Liver (tissue), 9 donors: Measurements from ENCODE around the gene ZNF432. TPM values are rescaled to one million over a fixed set of nuclear protein-coding genes. Genes with fewer than 3 reads are reported as not detected.

Experiments used
- DNase-seq: peaks from one replicate; pipeline ENCODE4 v3.0.0-alpha.2; 2017; ENCODE audit warnings: low spot score
- H3K27ac ChIP-seq, 2 donors: one replicate each; pipeline ENCODE4 v1.7.0; 2013; ENCODE audit warnings: inconsistent platforms in 2 of 2, low read length in 2 of 2, control low read depth in 1 of 2, low read depth in 1 of 2, mild to moderate bottlenecking in 1 of 2
- H3K27me3 ChIP-seq, 4 donors: one replicate each; pipeline versions ENCODE4 v1.6.1 to v1.7.0; 2013; ENCODE audit warnings: low read length in 3 of 4, inconsistent platforms in 1 of 4, mild to moderate bottlenecking in 1 of 4, moderate library complexity in 1 of 4; ENCODE audit not compliant: control insufficient read depth in 4 of 4, insufficient read depth in 4 of 4
- H3K36me3 ChIP-seq, 4 donors: one replicate each; pipeline versions ENCODE4 v1.6.1 to v1.7.0; 2013; ENCODE audit warnings: low read length in 3 of 4, mild to moderate bottlenecking in 3 of 4, low read depth in 1 of 4, moderate library complexity in 1 of 4; ENCODE audit not compliant: control insufficient read depth in 4 of 4, insufficient read depth in 3 of 4
- H3K4me1 ChIP-seq, 4 donors: one replicate each; pipeline versions ENCODE4 v1.6.1 to v1.7.0; 2013; ENCODE audit warnings: low read length in 3 of 4, mild to moderate bottlenecking in 3 of 4, moderate library complexity in 1 of 4; ENCODE audit not compliant: control insufficient read depth in 4 of 4, insufficient read depth in 4 of 4
- H3K4me3 ChIP-seq, 3 donors: one replicate each; pipeline versions ENCODE4 v1.6.1 to v1.7.0; 2013; ENCODE audit warnings: low read length in 3 of 3, control low read depth in 1 of 3, low read depth in 1 of 3, mild to moderate bottlenecking in 1 of 3
- H3K9ac ChIP-seq, 2 donors: one replicate each; pipeline ENCODE4 v1.7.0; 2013; ENCODE audit warnings: low read length in 2 of 2, mild to moderate bottlenecking in 2 of 2, moderate library complexity in 2 of 2, control low read depth in 1 of 2, low read depth in 1 of 2
- H3K9me3 ChIP-seq, 4 donors: one replicate each; pipeline versions ENCODE4 v1.6.1 to v1.7.0; 2013; ENCODE audit warnings: low read length in 3 of 4; ENCODE audit not compliant: control insufficient read depth in 4 of 4
- EGR1 ChIP-seq, 2 donors: IDR thresholded peaks; 2 replicates each; pipeline ENCODE4 v1.6.1; 2016 to 2018; ENCODE audit warnings: antibody characterized with exemption in 2 of 2, low read depth in 2 of 2
- FOXA1 ChIP-seq: IDR thresholded peaks from 2 replicates; pipeline ENCODE4 v1.6.1; 2016; ENCODE audit warnings: antibody characterized with exemption
- FOXA2 ChIP-seq: IDR thresholded peaks from 2 replicates; pipeline ENCODE4 v1.6.1; 2016; ENCODE audit warnings: antibody characterized with exemption
- GABPA ChIP-seq, 2 donors: IDR thresholded peaks in 1 of 2; conservative IDR thresholded peaks in 1 of 2; 2 replicates each; pipeline ENCODE4 v1.6.1; 2016; ENCODE audit warnings: antibody characterized with exemption in 2 of 2, mild to moderate bottlenecking in 1 of 2, moderate library complexity in 1 of 2
- HNF4A ChIP-seq, 2 donors: conservative IDR thresholded peaks; 2 replicates each; pipeline ENCODE4 v1.6.1; 2016; ENCODE audit warnings: antibody characterized with exemption in 2 of 2, mild to moderate bottlenecking in 2 of 2
- JUND ChIP-seq, 2 donors: IDR thresholded peaks; 2 replicates each; pipeline ENCODE4 v1.6.1; 2016; ENCODE audit warnings: antibody characterized with exemption in 2 of 2
- NR2F2 ChIP-seq: IDR thresholded peaks from 2 replicates; pipeline ENCODE4 v1.6.1; 2016; ENCODE audit warnings: antibody characterized with exemption
- RAD21 ChIP-seq, 2 donors: IDR thresholded peaks; 2 replicates each; pipeline ENCODE4 v1.6.1; 2016; ENCODE audit warnings: antibody characterized with exemption in 2 of 2, mild to moderate bottlenecking in 2 of 2
- RXRA ChIP-seq, 2 donors: IDR thresholded peaks; 2 replicates each; pipeline ENCODE4 v1.6.1; 2017 to 2018; ENCODE audit warnings: antibody characterized with exemption in 2 of 2, mild to moderate bottlenecking in 1 of 2
- SP1 ChIP-seq: IDR thresholded peaks from 2 replicates; pipeline ENCODE4 v1.6.1; 2018; ENCODE audit warnings: antibody characterized with exemption, mild to moderate bottlenecking
- TAF1 ChIP-seq: conservative IDR thresholded peaks from 2 replicates; pipeline ENCODE4 v1.6.1; 2016; ENCODE audit warnings: antibody characterized with exemption, mild to moderate bottlenecking
- YY1 ChIP-seq: IDR thresholded peaks from 2 replicates; pipeline ENCODE4 v1.6.1; 2016; ENCODE audit warnings: antibody characterized with exemption, mild to moderate bottlenecking
- WGBS: extraction: QIAGEN DNeasy Blood & Tissue Kit; methylation state at CpG from one replicate; pipeline ENCODE4 v1.1.7; 2013; 5-methylcytosine and 5-hydroxymethylcytosine counted together
- polyA plus RNA-seq, 2 donors: library from polyadenylated mRNA; stranded (reverse) in 1 of 2; unstranded in 1 of 2; fragments of 200-250 nt in 1 of 2; fragments of >200 nt in 1 of 2; fragmentation: Nextera tagmentation in 1 of 2; extraction: Ambion mirVana in 1 of 2; gene quantifications; one replicate each; pipeline versions ENCODE4 v1.2.1 to v1.2.3, GENCODE V29; 2013 to 2015
- total RNA-seq, 2 donors: library from RNA; depleted of rRNA; stranded (reverse); fragments of >200 nt; gene quantifications; one replicate each; pipeline ENCODE4 v1.2.3, GENCODE V29; 2014
- TF ChIP-seq, protein P1 (sequence below): fragments of 150-350 bp; IDR thresholded peaks from 2 replicates; pipeline ENCODE4 v1.5.1; 2017; ENCODE audit warnings: improper control_type of control experiment, low read depth, low read length; ENCODE audit not compliant: missing input control
- TF ChIP-seq, protein P2 (sequence below): IDR thresholded peaks from 2 replicates; pipeline ENCODE4 v1.6.1; 2016; ENCODE audit warnings: antibody characterized with exemption
- donor health status: healthy.
- donor health status: healthy.
- donor health status: healthy.
- donor health status: healthy.
- donor health status: healthy.

Gene ZNF432
- total and polyA plus RNA-seq, 4 donors, result 0.83 to 4.8 (median 1.9) TPM

DNA sequence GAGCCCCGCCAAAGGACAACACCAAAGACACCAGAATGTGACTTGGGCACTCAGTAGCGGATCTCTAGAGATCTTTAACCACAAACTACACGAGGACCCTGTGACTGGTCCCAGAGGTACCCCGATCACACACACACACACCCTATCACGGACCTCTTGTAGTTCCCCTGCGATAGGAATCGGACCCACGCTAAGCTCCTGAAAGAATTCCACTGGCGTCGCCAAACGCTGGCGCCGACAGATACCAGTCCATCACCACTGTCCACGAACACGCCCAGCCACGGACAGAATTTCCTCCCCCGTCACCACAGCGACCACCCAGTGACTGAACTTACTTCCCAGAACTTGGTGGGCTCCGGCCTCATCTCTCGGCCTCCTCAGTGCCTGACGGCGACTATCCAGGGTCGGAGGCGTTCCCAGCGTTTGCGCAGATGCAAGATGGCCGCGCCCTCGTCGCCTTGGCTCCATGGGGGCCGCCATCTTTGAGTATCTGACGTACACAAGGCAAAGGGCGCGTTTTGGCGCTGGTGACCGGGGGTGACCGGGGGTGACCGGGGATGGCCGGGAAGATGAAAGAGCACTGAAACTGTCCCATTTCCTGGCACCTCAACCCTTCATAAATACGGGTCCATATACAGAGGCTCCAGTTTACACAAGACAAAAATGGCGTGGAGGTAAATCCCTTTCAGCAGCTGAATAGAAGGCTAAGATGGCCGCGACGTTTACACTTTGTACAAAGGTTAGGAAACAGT, 40.7 kb downstream of the ZNF432 start, which contains the start of gene ZNF615:
Gene ZNF615, minus strand, starts transcription at position 406 of the 752 bp plus-strand sequence. CDS start 4,500 bp downstream, outside the sequence.
- Histone ChIP-seq H3K4me3 (peak within 1 kb of the TSS; percentile 77 to 98 (median 83)), H3K27ac (peak within 1 kb of the TSS; percentile 76 to 81), H3K27me3 (no peaks in the 10 kb centered on the region), H3K9ac (peak within 1 kb of the TSS; percentile 82 to 85), H3K9me3 (peaks cover 18 to 43% (median 22%) of the 10 kb centered on the region in 4 donors), H3K36me3 (peaks cover 2 to 17% (median 13%) of the 10 kb centered on the region in 4 donors), H3K4me1 (peaks cover 0 to 13% (median 5%) of the 10 kb centered on the region in 4 donors)
- WGBS, result under 1% methylated on average over 44 of the region's 44 CpGs
- peak; percentile 86 for DNase-seq
- TF ChIP-seq GABPA (IDR thresholded peaks at IDR 0.05 in 1 of 2, conservative IDR thresholded peaks at IDR 0.05 in 1 of 2) (peak in 1 of 2 donors; percentile 47), NR2F2 (no peak), JUND (IDR thresholded peaks at IDR 0.05) (no peak), SP1 (peak; percentile 39), FOXA1 (no peak), TAF1 (no peak), RXRA (IDR thresholded peaks at IDR 0.05) (peak; percentile 59 to 67), RAD21 (IDR thresholded peaks at IDR 0.05) (peak in 1 of 2 donors; percentile 27), FOXA2 (no peak), EGR1 (IDR thresholded peaks at IDR 0.05; ENCODE audit: low read depth in 2 of 2) (no peak), YY1 (peak; percentile 100), HNF4A (conservative IDR thresholded peaks at IDR 0.05) (peak; percentile 34 to 38)

DNA sequence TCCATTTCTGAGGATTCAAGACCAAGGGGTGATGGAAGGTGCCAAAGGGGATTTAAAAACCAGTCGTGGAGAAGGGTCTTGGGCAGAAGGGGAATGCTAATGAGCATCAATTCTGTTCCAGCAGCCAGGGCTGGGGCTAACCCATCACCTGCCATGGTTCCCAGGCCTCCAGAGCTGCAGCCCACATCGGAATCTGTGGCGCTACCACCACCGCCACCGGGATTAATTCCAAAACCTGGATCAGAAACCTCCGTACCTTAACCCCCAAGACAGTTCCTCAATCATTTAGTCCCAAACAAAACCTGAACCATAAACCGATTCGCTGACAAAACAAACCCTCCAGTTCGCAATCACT, 41.2 kb downstream of the ZNF432 start:
- Histone ChIP-seq H3K9me3 (peaks cover 17 to 41% (median 21%) of the 10 kb centered on the region in 4 donors), H3K36me3 (peaks cover 2 to 14% (median 12%) of the 10 kb centered on the region in 4 donors), H3K4me3 (peak overlapping the region; percentile 77 to 98 (median 83)), H3K27me3 (no peaks in the 10 kb centered on the region), H3K4me1 (peaks cover 0 to 13% (median 5%) of the 10 kb centered on the region in 4 donors), H3K9ac (peak overlapping the region; percentile 82 to 85), H3K27ac (peak overlapping the region; percentile 76 to 81)
- no peak for DNase-seq
- TF ChIP-seq, protein P1, sequence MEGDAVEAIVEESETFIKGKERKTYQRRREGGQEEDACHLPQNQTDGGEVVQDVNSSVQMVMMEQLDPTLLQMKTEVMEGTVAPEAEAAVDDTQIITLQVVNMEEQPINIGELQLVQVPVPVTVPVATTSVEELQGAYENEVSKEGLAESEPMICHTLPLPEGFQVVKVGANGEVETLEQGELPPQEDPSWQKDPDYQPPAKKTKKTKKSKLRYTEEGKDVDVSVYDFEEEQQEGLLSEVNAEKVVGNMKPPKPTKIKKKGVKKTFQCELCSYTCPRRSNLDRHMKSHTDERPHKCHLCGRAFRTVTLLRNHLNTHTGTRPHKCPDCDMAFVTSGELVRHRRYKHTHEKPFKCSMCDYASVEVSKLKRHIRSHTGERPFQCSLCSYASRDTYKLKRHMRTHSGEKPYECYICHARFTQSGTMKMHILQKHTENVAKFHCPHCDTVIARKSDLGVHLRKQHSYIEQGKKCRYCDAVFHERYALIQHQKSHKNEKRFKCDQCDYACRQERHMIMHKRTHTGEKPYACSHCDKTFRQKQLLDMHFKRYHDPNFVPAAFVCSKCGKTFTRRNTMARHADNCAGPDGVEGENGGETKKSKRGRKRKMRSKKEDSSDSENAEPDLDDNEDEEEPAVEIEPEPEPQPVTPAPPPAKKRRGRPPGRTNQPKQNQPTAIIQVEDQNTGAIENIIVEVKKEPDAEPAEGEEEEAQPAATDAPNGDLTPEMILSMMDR, result no peak
- TF ChIP-seq JUND (IDR thresholded peaks at IDR 0.05), result no peak
- no peak for TF ChIP-seq HNF4A (conservative IDR thresholded peaks at IDR 0.05)
- no peak for TF ChIP-seq RAD21 (IDR thresholded peaks at IDR 0.05)
- TF ChIP-seq NR2F2, result no peak
- WGBS, result 7% methylated on average over 9 of the region's 9 CpGs

DNA sequence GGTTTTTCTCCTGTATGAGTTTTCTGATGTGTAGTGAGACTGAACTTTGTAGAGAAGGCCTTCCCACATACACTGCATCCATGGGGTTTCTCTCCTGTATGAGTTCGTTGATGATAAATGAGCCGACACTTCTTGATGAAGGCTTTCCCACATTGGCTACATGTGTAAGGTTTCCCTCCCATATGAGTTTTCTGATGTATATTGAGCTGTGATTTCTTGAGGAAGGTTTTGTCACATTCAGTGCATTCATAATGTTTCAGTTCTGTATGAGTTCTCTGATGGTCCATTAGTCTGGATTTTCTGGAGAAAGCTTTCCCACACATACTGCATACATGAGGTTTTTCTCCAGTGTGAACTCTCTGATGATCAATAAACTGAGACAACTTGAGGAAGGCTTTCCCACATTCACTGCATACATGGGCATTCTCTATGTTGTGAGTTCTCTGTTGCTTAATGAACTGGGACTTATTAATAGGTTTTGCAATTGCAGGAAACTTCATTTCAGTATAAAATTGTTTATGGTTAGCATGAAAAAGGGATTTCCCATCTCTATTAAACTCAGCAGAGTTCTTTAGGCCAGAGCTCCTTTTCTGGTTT, 54.5 kb downstream of the ZNF432 start:
- Histone ChIP-seq H3K27me3 (no peaks in the 10 kb centered on the region), H3K4me1 (no peaks in the 10 kb centered on the region), H3K9ac (no peak overlapping the region), H3K27ac (no peak overlapping the region), H3K9me3 (peaks cover 48 to 89% (median 64%) of the 10 kb centered on the region in 4 donors), H3K4me3 (peak overlapping the region in 2 of 3 donors; percentile 50 to 61), H3K36me3 (peaks cover 15 to 62% (median 55%) of the 10 kb centered on the region in 4 donors)
- 97% methylated on average over 2 of the region's 2 CpGs for WGBS
- no peak for DNase-seq
- TF ChIP-seq, protein P2, sequence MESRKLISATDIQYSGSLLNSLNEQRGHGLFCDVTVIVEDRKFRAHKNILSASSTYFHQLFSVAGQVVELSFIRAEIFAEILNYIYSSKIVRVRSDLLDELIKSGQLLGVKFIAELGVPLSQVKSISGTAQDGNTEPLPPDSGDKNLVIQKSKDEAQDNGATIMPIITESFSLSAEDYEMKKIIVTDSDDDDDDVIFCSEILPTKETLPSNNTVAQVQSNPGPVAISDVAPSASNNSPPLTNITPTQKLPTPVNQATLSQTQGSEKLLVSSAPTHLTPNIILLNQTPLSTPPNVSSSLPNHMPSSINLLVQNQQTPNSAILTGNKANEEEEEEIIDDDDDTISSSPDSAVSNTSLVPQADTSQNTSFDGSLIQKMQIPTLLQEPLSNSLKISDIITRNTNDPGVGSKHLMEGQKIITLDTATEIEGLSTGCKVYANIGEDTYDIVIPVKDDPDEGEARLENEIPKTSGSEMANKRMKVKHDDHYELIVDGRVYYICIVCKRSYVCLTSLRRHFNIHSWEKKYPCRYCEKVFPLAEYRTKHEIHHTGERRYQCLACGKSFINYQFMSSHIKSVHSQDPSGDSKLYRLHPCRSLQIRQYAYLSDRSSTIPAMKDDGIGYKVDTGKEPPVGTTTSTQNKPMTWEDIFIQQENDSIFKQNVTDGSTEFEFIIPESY, result no peak
